Measurements from ENCODE around the gene BUD31. TPM values are rescaled to one million over a fixed set of nuclear protein-coding genes. Genes with fewer than 3 reads are reported as not detected.

Gene BUD31
- total and polyA plus RNA-seq, 4 donors, result 18.5 to 55.9 (median 32.0) TPM

- H3K4me1 ChIP-seq (ENCODE audit: control insufficient read depth in 4 of 4, insufficient read depth in 4 of 4, low read length in 3 of 4), result peaks cover 0 to 3% (median 0%) of the 10 kb centered on the region in 4 donors
- no peaks in the 10 kb centered on the region for H3K27me3 ChIP-seq (ENCODE audit: control insufficient read depth in 4 of 4, insufficient read depth in 4 of 4, low read length in 3 of 4)
- H3K27ac ChIP-seq (ENCODE audit: low read depth in 1 of 2, low read length in 2 of 2), result no peak overlapping the region
- no peak for DNase-seq (ENCODE audit: low spot score)
- no peak overlapping the region for H3K9ac ChIP-seq (ENCODE audit: low read depth in 1 of 2, low read length in 2 of 2)
- TF ChIP-seq GABPA (IDR thresholded peaks at IDR 0.05 in 1 of 2, conservative IDR thresholded peaks at IDR 0.05 in 1 of 2) (no peak), FOXA1 (IDR thresholded peaks at IDR 0.05) (no peak), TAF1 (conservative IDR thresholded peaks at IDR 0.05) (no peak), HNF4G (IDR thresholded peaks at IDR 0.05) (no peak), REST (IDR thresholded peaks at IDR 0.05) (no peak), ATF3 (IDR thresholded peaks at IDR 0.05) (no peak), RAD21 (IDR thresholded peaks at IDR 0.05) (no peak), YY1 (IDR thresholded peaks at IDR 0.05) (no peak), HNF4A (conservative IDR thresholded peaks at IDR 0.05) (no peak), CTCF (IDR thresholded peaks at IDR 0.05; ENCODE audit: low read depth, low read length, missing input control) (no peak), NR2F2 (IDR thresholded peaks at IDR 0.05) (no peak), FOXA2 (IDR thresholded peaks at IDR 0.05) (no peak), EGR1 (IDR thresholded peaks at IDR 0.05; ENCODE audit: low read depth in 2 of 2) (no peak), MAX (IDR thresholded peaks at IDR 0.05) (no peak), RXRA (IDR thresholded peaks at IDR 0.05) (no peak), SP1 (IDR thresholded peaks at IDR 0.05) (no peak), JUND (IDR thresholded peaks at IDR 0.05) (no peak), ZBTB33 (IDR thresholded peaks at IDR 0.05) (no peak)
- H3K4me3 ChIP-seq (ENCODE audit: low read depth in 1 of 3, low read length in 3 of 3), result no peak overlapping the region
- no peaks in the 10 kb centered on the region for H3K9me3 ChIP-seq (ENCODE audit: control insufficient read depth in 4 of 4, low read length in 3 of 4)
- H3K36me3 ChIP-seq (ENCODE audit: control insufficient read depth in 4 of 4, insufficient read depth in 3 of 4, low read depth in 1 of 4, low read length in 3 of 4), result peaks cover 5 to 46% (median 13%) of the 10 kb centered on the region in 4 donors
- WGBS, result 94% methylated on average over 10 of the region's 10 CpGs
These were observed 20.3 kb downstream of the BUD31 start for GRCh38 chr7:99428972-99429566.

All from liver (tissue), 9 donors.